ENCODE results near the gene NAGS.

The NAGS gene

DNA sequence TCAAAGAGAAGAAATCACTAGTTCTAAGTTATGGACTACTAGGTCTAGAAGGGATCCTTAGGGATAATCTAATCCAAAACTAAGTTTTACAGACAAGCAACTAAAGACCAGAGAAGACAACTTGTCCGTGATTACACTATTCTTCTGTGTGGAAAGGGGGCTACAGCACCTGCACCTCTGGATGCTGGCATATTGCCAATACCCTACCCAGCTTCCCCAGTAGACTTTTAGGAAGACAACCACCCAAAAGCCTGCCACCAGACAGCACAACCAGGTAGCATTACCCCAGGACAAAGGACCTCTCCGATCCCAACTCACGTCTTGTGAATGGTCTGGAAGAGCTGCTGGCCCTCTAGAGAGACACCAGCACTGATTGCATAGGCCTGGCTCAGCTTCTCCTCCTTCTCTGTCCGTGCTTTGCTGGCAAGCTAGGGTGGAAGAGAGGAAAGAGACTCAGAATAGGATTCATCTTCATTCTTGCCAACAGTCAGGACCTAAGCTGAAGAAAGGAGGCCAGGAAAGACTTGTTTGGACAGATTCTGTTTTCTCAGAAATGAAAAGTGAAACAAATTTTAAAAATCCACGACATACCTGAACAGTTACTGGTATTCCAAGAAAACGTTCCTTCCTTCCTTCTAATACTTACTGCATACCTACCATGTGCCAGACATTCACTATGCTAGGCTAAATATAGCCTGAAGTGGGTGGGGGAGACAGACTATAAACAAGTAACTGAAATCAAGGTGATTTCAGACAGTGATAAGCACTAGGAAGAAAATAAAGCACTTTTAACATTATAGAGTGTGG lies 35.6 kb downstream of the NAGS start:
- H3K9me3 ChIP-seq (ENCODE audit: low read length) = no peaks in the 10 kb centered on the region
- H3K79me2 ChIP-seq (ENCODE audit: insufficient read depth, low read length) = peaks cover 9% of the 10 kb centered on the region; the same call in 1 of the 2 replicates
- no peaks in the 10 kb centered on the region for H3F3A ChIP-seq (ENCODE audit: insufficient read depth, low read length)
- no peak overlapping the region for H3K4me3 ChIP-seq (ENCODE audit: low read depth, low read length, poor library complexity, severe bottlenecking)
- no peak overlapping the region for H3K9ac ChIP-seq (ENCODE audit: low read length)
- peaks cover 61% of the 10 kb centered on the region for H3K36me3 ChIP-seq (ENCODE audit: insufficient read depth, low read length)
- no peak overlapping the region for H3K27ac ChIP-seq (ENCODE audit: low read depth, low read length, poor library complexity, severe bottlenecking)
- H3K4me2 ChIP-seq (ENCODE audit: low read length) = no peak overlapping the region
- no peaks in the 10 kb centered on the region for H3K9me2 ChIP-seq (ENCODE audit: low read depth, low read length)
- H3K27me3 ChIP-seq (ENCODE audit: insufficient read depth, low read length) = no peaks in the 10 kb centered on the region
- peaks cover 4% of the 10 kb centered on the region for H3K4me1 ChIP-seq (ENCODE audit: insufficient read depth, low read length, severe bottlenecking)
- no peak overlapping the region for H2AFZ ChIP-seq (ENCODE audit: low read length)
- no peaks in the 10 kb centered on the region for H4K20me1 ChIP-seq (ENCODE audit: insufficient read depth, low read length)
- TF ChIP-seq CTCF (IDR thresholded peaks at IDR 0.05; ENCODE audit: low read length) = no peak
- no peak for TF ChIP-seq EZH2 (IDR thresholded peaks at IDR 0.05; ENCODE audit: borderline replicate concordance, low read length)

DNA sequence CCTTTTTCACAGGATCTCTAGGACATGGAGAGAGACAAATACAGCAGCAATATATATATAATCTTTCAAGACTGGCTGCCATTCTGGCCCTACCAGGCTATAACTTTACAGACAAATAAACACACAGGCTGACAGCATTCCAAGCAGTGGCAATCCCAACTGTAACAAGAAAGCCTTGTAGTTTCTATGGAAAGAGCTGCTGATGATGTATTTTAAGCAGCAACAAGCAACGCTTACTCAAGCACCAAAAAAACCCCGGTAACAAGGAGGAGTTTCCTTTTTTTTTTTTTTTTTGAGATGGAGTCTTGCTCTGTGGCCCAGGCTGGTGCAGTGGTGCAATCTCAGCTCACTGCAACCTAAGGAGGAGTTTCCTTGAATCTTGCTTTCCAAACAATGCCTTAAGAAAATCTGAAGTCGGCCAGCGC lies 38.9 kb downstream of the NAGS start:
- Histone ChIP-seq H3K9me2 (ENCODE audit: low read depth, low read length) (no peaks in the 10 kb centered on the region), H3K4me2 (ENCODE audit: low read length) (no peak overlapping the region), H4K20me1 (ENCODE audit: insufficient read depth, low read length) (no peaks in the 10 kb centered on the region), H3K9me3 (ENCODE audit: low read length) (no peaks in the 10 kb centered on the region), H3K4me3 (ENCODE audit: low read depth, low read length, poor library complexity, severe bottlenecking) (no peak overlapping the region), H3K9ac (ENCODE audit: low read length) (no peak overlapping the region), H3K79me2 (ENCODE audit: insufficient read depth, low read length) (peaks cover 9% of the 10 kb centered on the region; the same call in 1 of the 2 replicates), H3K36me3 (ENCODE audit: insufficient read depth, low read length) (peaks cover 57% of the 10 kb centered on the region), H3K4me1 (ENCODE audit: insufficient read depth, low read length, severe bottlenecking) (peaks cover 4% of the 10 kb centered on the region), H3K27me3 (ENCODE audit: insufficient read depth, low read length) (no peaks in the 10 kb centered on the region), H2AFZ (ENCODE audit: low read length) (no peak overlapping the region), H3F3A (ENCODE audit: insufficient read depth, low read length) (no peaks in the 10 kb centered on the region), H3K27ac (ENCODE audit: low read depth, low read length, poor library complexity, severe bottlenecking) (no peak overlapping the region)
- TF ChIP-seq EZH2 (IDR thresholded peaks at IDR 0.05; ENCODE audit: borderline replicate concordance, low read length) (no peak), CTCF (IDR thresholded peaks at IDR 0.05; ENCODE audit: low read length) (no peak)

DNA sequence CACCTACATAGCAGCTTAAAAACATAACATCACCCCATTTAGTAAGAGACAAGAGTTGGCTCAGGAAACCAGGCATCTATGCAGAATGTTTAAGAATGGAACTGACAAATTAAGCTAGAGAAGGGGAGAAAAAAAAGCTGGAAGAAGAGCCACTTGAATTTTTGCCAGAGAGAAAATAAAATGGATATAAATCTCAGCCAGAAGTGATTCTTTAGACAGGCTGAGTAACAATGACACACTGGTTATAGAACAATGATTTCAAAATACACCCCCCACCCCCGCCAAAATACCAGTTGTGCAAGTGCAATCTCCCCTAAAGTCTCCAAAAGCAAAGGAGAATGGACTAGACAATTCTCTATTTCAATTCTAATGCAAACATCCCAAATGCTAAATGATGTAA lies 39.6 kb downstream of the NAGS start:
- TF ChIP-seq CTCF (IDR thresholded peaks at IDR 0.05; ENCODE audit: low read length) = no peak
- no peak for TF ChIP-seq EZH2 (IDR thresholded peaks at IDR 0.05; ENCODE audit: borderline replicate concordance, low read length)
- H3K36me3 ChIP-seq (ENCODE audit: insufficient read depth, low read length) = peaks cover 58% of the 10 kb centered on the region
- no peaks in the 10 kb centered on the region for H3K9me3 ChIP-seq (ENCODE audit: low read length)
- H3K4me3 ChIP-seq (ENCODE audit: low read depth, low read length, poor library complexity, severe bottlenecking) = no peak overlapping the region
- H3K27ac ChIP-seq (ENCODE audit: low read depth, low read length, poor library complexity, severe bottlenecking) = no peak overlapping the region
- no peaks in the 10 kb centered on the region for H3F3A ChIP-seq (ENCODE audit: insufficient read depth, low read length)
- no peaks in the 10 kb centered on the region for H3K9me2 ChIP-seq (ENCODE audit: low read depth, low read length)
- H4K20me1 ChIP-seq (ENCODE audit: insufficient read depth, low read length) = no peaks in the 10 kb centered on the region
- H3K27me3 ChIP-seq (ENCODE audit: insufficient read depth, low read length) = no peaks in the 10 kb centered on the region
- no peak overlapping the region for H3K9ac ChIP-seq (ENCODE audit: low read length)
- no peak overlapping the region for H3K4me2 ChIP-seq (ENCODE audit: low read length)
- H2AFZ ChIP-seq (ENCODE audit: low read length) = no peak overlapping the region
- peaks cover 12% of the 10 kb centered on the region; the same call in 1 of the 2 replicates for H3K79me2 ChIP-seq (ENCODE audit: insufficient read depth, low read length)
- peaks cover 4% of the 10 kb centered on the region for H3K4me1 ChIP-seq (ENCODE audit: insufficient read depth, low read length, severe bottlenecking)
